ENCODE data around the gene UBXN4. TPM values are rescaled to one million over a fixed set of nuclear protein-coding genes. Genes with fewer than 3 reads are reported as not detected.

The UBXN4 gene
- polyA plus RNA-seq, 1 of the 3 experiments (the other 2 are of a cell fraction) = 32.7 TPM

DNA sequence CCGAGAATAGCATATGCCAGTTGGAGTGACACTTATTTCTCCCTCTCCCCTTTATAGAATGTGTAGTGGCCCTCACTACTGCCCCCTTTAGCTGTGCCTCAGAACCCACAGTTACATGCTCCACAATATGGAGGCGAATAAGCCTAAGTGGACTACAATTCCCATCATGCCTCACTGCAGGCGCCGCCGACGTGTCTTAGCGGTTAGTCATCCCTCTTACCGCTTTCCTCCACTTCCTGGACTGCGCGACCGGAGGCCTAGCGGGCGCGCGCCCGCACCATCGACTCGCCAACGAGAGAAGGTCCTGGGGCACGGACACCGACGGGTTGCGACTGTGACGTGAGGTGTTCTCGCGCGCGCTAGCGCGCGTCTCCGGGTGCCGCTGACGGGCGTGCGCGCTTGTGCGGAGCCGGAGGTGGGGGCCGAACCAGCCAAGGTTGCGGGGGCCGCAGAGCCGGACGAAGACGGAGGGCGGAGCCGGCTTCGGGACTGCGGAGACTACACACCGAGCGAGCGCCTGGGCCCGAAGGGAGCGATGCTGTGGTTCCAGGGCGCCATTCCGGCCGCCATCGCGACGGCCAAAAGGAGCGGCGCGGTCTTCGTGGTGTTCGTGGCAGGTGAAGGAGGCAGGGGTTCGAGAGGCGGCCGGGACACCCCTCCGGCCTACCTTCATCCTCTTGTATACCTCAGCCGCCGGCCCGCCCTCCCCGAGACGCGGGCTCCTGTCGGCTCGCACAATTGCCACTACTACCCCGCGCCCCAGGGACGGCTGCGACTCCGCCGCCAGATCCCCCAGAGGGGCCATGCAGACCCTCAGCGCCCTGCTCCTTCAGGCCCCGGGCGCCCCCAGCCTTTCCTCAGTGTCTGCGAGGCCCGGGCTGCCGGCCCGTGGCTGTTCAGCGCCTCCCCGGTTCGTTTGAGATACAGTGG is at the start of gene UBXN4 (continued):
- TF ChIP-seq RFX5 (IDR thresholded peaks at IDR 0.05; ENCODE audit: low read length) = 0 out of 2 replicates have a peak, but pooled peaks have one; percentile 47

GRCh38 chr2:135694711-135695110 is 46.9 kb upstream of the UBXN4 start:
- no peak for DNase-seq
- Histone ChIP-seq H3K4me2 (no peak overlapping the region), H3K27me3 (ENCODE audit: insufficient read depth) (no peaks in the 10 kb centered on the region), H4K20me1 (ENCODE audit: insufficient read depth) (no peaks in the 10 kb centered on the region), H3K9me2 (no peaks in the 10 kb centered on the region), H3K4me3 (ENCODE audit: low read depth in 2 of 2, low read length in 1 of 2) (no peak overlapping the region), H3K27ac (ENCODE audit: low read depth in 2 of 2, low read length in 1 of 2) (no peak overlapping the region), H3K9me3 (no peaks in the 10 kb centered on the region), H3K4me1 (ENCODE audit: control insufficient read depth in 1 of 2, insufficient read depth in 2 of 2, low read depth in 1 of 2, low read length in 1 of 2) (no peaks in the 10 kb centered on the region), H3F3A (replicated peaks; ENCODE audit: insufficient read depth) (no peaks in the 10 kb centered on the region), H2AFZ (ENCODE audit: low read depth) (no peak overlapping the region), H3K9ac (no peak overlapping the region), H3K36me3 (replicated peaks in 1 of 2; ENCODE audit: control insufficient read depth in 1 of 2, insufficient read depth in 2 of 2, low read length in 1 of 2) (peaks cover 6 to 20% of the 10 kb centered on the region in 2 experiments), H3K79me2 (ENCODE audit: insufficient read depth) (no peaks in the 10 kb centered on the region)
- TF ChIP-seq CTCF (IDR thresholded peaks at IDR 0.05) (no peak), PBX3 (IDR thresholded peaks at IDR 0.05) (no peak), NFIC (IDR thresholded peaks at IDR 0.05; ENCODE audit: borderline replicate concordance) (no peak), TEAD4 (IDR thresholded peaks at IDR 0.05; ENCODE audit: borderline replicate concordance, insufficient read depth) (no peak), FOXM1 (IDR thresholded peaks at IDR 0.05; ENCODE audit: low read depth) (no peak), GABPA (IDR thresholded peaks at IDR 0.05; ENCODE audit: low read depth) (no peak), USF1 (IDR thresholded peaks at IDR 0.05; ENCODE audit: borderline replicate concordance, low read depth) (no peak), SMC3 (IDR thresholded peaks at IDR 0.05; ENCODE audit: low read depth, low read length) (no peak), EZH2phosphoT487 (IDR thresholded peaks at IDR 0.05; ENCODE audit: borderline replicate concordance, low read depth) (no peak), TAF1 (IDR thresholded peaks at IDR 0.05; ENCODE audit: borderline replicate concordance, low read depth, low read length) (no peak), GATA2 (CRISPR knock-in tag; IDR thresholded peaks at IDR 0.05) (no peak), RXRA (IDR thresholded peaks at IDR 0.05; ENCODE audit: borderline replicate concordance, low read depth) (no peak), FOXJ3 (CRISPR knock-in tag; IDR thresholded peaks at IDR 0.05) (no peak), RCOR1 (IDR thresholded peaks at IDR 0.05; ENCODE audit: low read length) (no peak)
- TF ChIP-seq, protein P1, sequence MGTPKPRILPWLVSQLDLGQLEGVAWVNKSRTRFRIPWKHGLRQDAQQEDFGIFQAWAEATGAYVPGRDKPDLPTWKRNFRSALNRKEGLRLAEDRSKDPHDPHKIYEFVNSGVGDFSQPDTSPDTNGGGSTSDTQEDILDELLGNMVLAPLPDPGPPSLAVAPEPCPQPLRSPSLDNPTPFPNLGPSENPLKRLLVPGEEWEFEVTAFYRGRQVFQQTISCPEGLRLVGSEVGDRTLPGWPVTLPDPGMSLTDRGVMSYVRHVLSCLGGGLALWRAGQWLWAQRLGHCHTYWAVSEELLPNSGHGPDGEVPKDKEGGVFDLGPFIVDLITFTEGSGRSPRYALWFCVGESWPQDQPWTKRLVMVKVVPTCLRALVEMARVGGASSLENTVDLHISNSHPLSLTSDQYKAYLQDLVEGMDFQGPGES (IDR thresholded peaks at IDR 0.05; ENCODE audit: low read depth, low read length) = no peak
- ChIA-PET POLR2A (no interaction called here), CTCF (interaction anchor here (0.9 to 1.4 kb wide), 3 partner anchors 15 to 691 kb away, joined by 4 to 7 read pairs (median 4); no protein-coding TSS in a partner anchor)
- WGBS (ENCODE audit: low lambda C conversion rate) = 95% methylated on average over 2 of the region's 2 CpGs
